CD4-positive, alpha-beta T cell treated with Interleukin-10 for 1 hour (primary cell): ENCODE results near the gene CEBPA.
"Not testable (repeated sequence)": the region's sequence is repeated elsewhere in the genome, so short reads cannot be mapped to it uniquely, and the experiment has no call there.

ENCODE experiments used
- DNase-seq: peaks from one replicate; pipeline ENCODE4 v3.0.0-alpha.2; 2020

The CEBPA gene

DNA sequence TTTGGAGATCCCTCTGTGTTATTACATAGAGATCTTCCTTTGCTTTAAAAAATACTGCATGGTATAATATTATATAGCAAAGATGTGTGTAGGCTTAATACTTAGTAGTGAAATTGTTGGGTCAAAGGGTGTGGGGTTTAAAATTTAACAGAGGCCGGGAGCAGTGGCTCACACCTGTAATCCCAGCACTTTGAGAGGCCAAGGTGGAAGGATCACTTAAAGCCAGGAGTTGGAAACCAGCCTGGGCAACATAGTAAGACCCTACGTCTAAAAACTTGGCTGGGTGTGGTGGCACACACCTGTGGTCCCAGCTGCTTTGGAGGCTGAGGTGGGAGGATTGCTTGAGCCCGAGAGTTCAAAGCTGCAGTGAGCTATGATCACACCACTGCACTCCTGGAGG lies 22.3 kb upstream of the CEBPA start:
- no peak for DNase-seq

DNA sequence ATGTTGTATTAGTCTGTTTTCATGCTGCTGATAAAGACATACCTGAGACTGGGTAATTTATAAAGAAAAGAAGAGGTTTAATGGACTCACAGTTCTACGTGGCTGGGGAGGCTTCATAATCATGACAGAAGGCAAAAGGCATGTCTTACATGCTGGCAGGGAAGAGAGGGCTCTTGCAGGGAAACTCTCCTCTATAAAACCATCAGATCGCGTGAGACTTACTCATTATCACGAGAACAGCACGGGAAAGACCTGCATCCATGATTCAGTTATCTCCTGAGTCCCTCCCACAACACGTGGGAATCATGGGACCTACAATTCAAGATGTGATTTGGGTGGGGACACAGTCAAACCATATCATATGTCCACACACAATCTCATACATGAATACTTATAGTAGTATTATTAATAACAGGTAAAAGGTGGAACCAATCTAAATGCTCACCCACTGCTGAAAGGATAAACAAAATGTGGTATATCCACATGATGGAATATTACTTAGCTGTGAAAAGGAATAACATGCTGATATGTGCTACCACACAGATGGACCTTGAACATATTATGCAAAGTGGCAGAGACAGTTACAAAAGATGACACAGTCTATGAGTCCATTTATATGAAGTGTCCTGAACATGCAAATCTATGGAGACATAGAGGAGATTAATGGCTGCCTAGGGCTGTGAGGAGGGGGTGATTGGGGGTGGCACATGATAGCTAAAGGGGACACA lies 20.9 kb upstream of the CEBPA start:
- DNase-seq, result no peak

DNA sequence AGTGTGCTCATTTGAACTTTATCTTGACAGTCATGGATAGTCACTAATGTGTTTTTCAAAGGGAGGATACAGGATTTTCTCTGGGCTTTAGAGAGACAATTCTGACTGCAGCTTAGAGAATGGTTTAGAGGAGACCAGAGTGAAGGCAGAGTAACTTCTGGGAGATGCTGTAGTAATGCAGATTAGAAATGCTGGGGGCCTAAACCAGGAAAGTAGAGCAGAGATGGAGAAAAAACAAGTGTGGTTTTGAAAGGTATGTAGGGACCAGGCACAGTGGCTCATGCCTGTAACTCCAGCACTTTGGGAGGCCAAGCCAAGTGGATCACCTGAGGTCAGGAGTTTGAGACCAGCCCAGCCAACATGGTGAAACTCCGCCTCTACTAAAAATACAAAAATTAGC lies 18.3 kb upstream of the CEBPA start:
- no peak for DNase-seq

DNA sequence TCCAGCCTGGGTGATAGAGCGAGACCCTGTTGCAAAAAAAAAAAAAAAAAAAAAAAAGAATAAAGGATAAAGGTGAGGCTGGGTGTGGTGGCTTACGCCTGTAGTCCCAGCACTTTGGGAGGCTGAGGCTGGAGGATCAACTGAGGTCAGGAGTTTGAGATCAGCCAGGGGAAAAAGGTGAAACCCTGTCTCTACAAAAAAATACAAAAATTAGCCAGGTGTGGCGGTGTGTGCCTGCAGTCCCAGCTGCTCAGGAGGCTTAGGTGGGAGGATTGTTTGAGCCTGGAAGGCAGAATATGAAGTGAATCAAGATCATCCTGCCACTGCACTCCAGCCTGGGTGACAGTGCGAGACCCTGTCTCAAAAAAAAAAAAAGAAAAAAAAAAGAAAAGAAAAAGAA lies 15.7 kb upstream of the CEBPA start:
- DNase-seq, result not testable (repeated sequence)

DNA sequence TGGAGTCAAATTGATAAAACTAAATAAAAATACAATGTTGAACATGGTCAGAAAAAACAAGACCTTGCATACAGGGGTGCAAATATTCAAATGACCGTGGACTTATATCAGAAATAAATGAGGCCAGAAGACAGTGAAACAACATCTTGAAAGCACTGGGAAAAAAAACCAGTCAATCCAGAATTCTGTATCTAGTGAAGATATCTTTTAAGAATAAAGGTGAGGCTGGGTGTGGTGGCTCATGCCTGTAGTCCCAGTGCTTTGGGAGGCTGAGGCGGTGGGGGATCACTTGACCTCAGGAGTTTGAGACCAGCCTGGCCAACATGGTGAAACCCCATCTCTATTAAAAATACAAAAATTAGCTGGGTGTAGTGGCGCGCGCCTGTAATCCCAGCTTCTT lies 15.2 kb upstream of the CEBPA start:
- DNase-seq, result no peak

DNA sequence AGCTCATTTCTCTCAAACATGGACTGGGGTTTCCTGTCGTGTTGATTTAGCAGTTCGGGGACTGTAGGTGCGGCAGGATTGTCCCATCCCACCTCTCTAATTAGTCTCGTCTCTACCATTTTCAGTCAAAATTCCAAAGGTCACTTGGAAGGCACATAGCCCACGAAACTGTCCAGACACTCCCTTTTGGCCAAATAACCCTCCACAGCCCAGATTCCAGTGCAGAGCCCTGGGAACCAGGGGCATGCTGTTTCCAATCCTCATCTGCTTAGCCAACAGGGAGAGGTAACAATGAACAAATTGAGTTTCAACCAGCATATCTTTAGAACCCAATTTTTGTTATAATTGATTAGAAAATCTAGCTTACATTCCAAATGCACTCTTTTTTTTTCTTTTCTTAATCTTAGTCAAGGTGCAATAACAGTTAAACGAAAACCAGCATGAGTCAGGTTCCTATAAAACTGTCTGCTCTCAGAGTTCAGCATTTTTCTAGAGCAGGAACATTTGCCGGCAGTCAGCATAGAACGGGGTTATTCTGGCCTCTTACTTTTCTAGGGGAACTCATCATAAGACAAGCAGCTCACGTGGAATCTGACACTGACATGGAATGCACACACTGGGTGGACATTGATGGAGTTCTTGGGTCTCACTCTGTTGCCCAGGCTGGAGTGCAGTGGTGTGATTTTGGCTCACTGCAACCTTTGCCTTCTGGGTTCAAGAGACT lies 14.4 kb upstream of the CEBPA start:
- DNase-seq, result no peak

DNA sequence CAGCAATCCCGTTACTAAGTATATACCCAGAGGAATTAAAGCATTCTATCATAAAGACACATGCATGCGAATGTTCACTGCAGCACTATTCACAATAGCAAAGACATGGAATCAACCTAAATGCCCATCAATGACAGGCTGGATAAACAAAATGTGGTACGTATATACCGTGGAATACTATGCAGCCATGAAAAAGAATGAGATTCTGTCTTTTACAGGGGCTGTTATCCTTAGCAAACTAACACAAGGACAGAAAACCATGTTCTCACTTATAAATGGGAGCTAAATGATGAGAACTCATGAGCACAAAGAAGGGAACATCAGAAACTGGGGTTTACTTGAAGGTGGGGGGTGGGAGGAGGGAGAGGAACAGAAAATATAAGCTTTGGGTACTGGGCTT lies 10.5 kb upstream of the CEBPA start:
- not testable (repeated sequence) for DNase-seq

DNA sequence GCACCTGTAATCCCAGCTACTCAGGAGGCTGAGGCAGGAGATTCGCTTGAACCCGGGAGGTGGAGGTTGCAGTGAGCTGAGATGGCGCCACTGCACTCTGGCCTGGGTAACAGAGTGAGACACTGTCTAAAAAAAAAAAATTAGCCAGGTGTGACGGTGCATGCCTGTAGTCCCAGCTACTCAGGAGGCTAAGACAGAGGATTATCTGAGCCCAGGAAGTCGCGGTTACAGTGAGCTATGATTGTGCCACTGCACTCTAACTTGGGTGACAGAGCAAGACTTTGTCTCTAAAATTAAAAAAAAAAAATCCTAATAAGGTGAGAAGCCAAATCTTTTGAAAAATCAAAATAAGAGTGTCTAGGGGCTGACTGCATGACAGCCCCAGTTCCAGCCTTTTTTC lies 9.7 kb upstream of the CEBPA start:
- no peak for DNase-seq

DNA sequence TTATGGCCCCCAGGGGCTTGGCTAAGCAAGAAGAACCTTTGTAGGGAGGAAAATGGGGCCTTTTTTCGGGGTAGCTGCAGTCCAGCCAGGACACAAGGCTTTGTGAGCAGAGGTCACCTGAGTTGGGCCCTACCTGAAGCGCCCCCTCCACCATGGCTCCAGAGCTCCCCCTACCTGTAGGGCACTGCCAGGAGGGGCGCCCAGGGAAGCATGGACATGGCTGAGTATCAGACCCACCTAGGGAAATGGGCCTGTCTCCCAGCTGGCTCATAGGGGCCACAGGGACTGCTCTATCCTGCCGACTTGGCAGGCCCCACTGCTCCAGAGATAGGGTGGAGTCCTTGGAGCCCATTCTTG lies 9.0 kb upstream of the CEBPA start:
- no peak for DNase-seq

DNA sequence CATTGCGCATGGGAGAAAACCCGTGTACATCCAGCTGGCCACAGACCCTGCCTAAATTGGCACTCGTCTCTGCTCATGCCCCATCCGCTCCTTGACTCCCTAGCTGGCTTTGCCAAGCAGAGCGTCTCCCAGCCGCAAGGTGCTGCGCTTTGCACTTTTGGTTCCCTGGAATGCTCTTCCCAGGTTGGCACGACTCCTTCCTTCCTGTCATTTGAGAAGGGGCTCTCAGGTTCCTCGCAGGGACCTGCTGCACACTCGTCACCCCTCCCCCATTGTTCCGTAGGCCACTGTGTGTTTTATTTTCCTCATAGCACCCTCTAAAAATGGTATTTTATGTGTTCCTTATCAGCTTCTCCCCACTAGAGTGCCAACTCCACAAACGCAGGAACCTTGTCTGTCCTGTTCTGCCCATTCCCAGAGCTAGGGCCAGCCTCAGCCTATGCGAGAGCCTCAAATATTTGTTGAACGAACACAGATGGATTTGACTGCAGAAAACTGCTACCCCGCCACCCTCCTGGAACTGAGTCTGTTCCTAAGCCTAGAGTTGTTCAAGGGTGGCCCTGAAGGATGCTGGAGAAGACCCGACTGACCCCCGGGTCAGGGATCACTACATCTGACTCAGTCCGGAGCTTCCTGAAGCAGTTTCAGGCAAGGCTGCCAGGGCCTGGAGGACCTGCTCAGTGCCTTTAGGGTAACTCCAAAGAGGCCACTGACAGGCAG lies 8.4 kb upstream of the CEBPA start:
- no peak for DNase-seq

DNA sequence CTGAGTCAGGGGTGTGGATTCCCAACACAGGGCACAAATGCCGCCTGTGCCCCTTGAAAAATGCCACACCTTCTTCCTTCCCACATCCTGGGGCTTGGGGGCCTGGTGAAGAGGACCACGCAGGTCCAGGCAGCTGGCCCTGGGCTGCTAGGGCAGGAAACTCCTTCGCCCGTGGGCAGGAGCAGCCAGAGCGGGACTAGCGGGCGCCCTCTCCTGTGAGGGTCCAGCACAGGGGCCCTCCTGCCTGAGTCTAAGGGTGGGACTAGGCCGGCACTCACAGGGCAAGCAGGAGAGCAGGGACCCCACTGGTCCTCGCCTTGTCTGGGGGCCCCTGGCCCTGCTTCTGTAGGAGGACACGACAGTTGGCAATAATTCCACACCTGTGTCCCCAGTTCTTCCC lies 7.5 kb upstream of the CEBPA start:
- DNase-seq, result no peak

DNA sequence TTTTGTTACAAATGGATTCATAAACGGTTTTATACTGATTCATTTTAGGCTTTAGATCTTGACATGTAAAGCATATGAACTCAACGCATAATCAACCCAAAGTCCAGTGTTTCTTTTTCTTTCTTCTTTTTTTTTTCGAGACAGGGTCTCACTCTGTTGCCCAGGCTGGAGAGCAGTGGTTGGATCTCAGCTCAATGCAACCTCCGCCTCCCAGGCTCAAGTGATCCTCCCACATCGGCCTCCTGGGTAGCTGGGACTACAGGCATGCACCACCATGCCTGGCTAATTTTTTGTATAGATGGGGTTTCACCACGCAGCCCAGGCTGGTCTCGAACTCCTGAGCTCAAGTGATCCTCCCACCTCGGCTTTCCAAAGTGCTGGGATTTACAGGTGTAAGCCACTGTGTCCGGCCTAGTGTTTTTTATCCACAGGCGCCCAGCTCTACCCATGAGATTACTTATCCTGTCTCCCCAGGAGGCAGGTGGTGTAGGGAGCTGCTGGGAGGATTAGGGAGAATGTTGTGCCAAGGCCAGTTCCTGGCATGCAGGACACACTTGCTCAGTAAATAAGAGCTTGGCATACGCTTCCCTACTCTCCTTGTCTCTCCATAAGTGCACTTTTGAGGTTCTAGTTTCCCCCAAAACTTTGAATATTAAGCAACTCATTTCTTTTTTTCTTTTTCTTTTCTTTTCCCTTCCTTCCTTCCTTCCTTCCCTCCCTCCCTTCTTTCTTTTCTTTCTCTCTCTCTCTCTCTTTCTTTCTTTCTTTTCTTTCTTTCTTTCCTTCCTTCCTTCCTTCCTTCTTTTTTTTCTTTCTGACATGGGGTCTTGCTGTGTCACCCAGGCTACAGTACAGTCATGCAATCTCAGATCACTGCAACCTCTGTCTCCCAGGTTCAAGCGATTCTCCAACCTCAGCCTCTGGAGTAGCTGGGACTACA lies 4.8 kb upstream of the CEBPA start:
- no peak for DNase-seq

DNA sequence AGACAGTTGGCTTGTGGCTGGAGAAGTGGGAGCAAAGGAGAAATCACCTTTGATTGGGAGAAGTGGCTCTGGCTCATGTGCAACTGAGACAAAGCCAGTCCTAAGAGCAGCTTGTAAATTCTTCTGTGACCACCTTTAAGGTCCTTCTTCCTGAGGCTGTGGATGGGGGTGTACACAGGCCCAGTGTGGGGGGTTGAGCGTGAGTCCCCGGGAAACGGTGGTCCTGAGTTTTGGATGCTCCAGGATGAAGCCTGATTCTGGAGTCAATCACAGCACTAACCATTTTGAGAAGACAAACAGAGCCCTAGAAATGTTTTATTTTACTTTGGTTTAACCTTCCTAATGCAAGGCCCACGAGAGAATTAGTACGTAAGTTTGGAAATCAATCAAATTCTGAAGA lies 3.9 kb upstream of the CEBPA start:
- DNase-seq, result no peak

DNA sequence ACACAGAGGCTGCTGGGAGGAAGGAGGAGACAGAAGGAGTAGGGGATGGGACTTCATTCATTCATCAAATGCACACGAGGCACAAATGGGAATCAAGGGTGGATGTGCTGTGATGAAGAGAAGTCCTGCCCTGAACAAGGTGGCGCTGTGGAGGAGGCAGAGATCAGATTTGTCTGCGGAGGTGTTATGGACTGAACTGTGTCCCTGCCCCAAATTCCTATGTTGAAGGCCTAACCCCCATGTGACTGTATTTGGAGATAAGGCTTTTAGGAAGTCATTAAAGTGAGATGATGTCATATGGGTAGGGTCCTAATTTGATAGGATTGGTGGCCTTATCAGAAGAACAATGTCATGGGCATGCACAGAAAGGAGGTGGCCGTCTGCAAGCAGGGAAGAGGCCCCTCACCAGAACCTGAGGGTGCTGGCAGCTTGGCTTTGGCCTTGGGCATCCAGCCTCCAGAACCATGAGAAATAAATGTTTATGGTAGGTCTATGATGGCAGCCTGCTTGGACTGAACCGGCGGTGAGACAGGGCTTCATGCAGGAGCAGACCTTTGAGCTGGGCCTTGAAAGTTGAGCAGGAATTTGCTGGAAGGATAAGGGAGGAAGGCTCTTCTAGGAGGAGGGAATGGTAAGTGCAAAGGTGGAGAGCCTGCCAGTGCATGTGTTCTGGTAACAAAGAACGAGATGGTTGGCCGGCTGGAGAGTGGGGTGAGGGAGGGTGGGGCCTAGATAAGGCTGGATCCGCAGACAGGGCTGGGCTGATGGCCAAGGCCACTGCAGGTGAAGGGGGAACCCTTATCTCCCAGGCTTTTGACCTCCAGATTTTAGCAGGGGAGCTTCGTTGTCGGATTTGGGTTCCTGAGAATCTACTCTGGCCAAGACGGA lies 2.7 kb upstream of the CEBPA start:
- no peak for DNase-seq

DNA sequence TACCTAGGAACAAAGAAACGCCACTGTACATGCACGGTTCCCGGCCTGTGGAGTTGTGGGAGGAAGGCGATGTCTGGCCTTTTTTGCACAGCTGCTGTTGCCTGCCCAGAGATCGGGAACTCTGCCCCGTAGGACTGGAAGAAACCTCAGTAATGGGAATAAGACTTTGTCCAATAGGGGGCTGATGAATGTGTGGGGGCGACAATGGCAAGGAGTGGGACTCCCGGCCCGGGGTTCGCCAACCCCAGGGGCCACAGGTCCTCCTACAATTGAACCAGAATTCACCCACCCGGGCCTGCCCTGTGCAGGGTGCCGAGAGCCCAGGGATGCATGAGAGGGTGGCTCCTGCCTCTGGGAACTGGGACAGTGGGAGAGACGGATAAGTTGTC lies 2.0 kb upstream of the CEBPA start:
- DNase-seq, result no peak

DNA sequence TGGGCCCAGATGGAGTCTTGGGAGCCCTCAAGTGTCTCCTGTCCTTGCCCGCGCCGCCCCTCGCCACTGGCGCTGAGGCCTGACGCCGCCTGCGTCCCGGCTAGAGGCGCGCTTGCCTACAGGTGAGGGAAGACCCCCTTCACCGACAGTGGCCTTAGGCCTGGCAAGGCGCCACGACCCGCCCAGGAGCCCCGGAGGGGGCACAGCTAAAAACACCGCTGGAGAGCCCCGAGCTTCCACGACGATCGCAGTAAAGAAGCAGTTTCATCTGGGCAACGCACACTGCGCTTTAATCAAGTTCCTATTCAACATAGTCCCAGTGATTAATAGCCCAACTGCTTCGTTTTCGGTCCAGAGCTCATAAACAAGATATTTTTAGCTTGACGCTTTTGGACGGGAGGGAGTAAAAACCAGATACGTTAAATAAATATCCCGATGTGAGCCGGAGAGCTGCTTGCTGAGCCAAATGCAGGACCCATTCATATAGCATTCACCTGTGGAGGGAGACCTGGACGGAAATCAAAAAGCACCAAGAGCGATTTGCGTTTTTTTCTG lies 1.5 kb upstream of the CEBPA start:
- no peak for DNase-seq

DNA sequence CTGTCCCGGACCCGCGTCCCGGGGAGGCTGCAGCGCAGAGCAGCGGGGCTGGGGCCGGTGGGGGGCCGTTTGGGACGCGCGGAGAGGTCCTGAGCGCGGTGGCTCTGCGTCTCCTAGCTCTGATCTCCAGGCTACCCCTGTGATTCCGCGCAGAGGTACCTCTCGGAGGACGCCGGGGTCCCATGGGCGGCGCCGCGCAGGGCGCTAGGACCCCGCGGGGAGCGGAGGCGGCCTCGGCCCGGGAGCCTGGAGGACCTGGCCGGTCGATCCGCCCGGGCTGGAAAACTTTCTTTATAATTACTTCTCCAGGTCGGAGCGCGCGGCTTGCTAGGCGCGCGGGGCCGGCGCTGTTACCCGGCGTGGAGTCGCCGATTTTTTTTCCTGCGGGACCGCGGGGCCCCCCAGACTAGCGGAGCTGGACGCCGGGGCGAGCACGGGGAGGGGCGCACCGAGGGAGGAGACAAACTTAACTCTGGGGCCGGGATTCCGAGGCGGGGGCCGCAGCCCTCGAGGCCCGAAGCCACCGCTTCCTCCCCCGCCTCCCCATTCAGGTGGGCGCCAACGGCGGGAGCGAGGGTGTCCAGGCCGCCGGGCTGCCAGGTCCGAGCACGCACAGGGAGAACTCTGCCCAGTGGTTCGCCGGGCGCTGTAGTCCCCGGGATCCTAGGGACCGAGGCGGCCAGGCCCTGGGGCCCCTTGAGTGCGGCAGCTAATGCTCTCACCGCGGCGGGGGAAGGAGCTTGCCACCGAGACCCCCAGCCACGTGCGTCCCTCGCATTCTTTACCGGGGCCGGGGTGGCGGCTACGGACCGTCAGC lies 848 bp upstream of the CEBPA start:
- DNase-seq, result no peak

DNA sequence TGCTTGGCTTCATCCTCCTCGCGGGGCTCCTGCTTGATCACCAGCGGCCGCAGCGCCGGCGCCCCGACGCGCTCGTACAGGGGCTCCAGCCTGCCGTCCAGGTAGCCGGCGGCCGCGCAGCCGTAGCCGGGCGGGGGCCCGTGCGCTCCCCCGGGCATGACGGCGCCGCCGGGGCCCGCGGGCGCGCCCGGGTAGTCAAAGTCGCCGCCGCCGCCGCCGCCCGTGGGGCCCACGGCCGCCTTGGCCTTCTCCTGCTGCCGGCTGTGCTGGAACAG lies 497 bp downstream of the CEBPA start:
- DNase-seq, result no peak

DNA sequence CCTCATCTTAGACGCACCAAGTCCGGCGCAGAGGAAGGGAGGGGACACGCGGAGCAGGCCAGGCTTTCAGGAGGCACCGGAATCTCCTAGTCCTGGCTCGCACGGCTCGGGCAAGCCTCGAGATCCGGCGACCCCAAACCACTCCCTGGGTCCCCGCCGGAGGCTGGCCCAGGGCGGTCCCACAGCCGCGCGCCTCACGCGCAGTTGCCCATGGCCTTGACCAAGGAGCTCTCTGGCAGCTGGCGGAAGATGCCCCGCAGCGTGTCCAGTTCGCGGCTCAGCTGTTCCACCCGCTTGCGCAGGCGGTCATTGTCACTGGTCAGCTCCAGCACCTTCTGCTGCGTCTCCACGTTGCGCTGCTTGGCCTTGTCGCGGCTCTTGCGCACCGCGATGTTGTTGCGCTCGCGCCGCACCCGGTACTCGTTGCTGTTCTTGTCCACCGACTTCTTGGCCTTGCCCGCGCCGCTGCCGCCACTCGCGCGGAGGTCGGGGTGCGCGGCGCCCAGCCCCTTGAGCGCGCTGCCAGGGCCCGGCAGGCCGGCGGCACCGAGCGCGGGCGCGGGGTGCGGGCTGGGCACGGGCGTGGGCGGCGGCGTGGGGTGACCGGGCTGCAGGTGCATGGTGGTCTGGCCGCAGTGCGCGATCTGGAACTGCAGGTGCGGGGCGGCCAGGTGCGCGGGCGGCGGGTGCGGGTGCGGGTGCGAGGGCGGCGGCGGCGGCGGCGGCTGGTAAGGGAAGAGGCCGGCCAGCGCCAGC lies 1.0 kb downstream of the CEBPA start:
- no peak for DNase-seq

DNA sequence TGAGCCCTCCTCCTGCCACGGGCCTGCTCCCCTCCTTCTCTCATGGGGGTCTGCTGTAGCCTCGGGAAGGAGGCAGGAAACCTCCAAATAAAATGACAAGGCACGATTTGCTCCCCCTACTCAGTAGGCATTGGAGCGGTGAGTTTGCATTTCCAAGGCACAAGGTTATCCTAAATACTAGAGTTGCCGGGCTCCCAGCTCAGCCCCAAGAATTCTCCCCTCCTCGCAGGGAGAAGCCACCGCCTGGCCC lies 1.5 kb downstream of the CEBPA start:
- no peak for DNase-seq
